Activated CD4-positive, alpha-beta T cell treated with anti-CD3 and anti-CD28 coated beads for 36 hours (primary cell): ENCODE measurements around the gene TLE5. TPM values are rescaled to one million over a fixed set of nuclear protein-coding genes. Genes with fewer than 3 reads are reported as not detected.
"Not testable (repeated sequence)": the region's sequence is repeated elsewhere in the genome, so short reads cannot be mapped to it uniquely, and the experiment has no call there.

Source experiments
- ATAC-seq: fragments of 200-7000 bp; cut with Tn5 transposase; one replicate; pipeline ENCODE4 v1.10.0; 2021; ENCODE audit warnings: mild to moderate bottlenecking, moderate library complexity
- CTCF ChIA-PET: fragments of 350-600 bp; sonication (Branson Sonifier 250); formaldehyde crosslinking; loops from one replicate; lab custom pipeline; 2021; ENCODE audit warnings: antibody characterized with exemption; lab: Charles Lee
- POLR2A ChIA-PET: fragments of 350-600 bp; sonication (Branson Sonifier 250); formaldehyde crosslinking; loops from one replicate; lab custom pipeline; 2021; ENCODE audit warnings: antibody characterized with exemption, inconsistent platforms; lab: Charles Lee
- DNase-seq: peaks from one replicate; pipeline ENCODE4 v3.0.0-alpha.2; 2020
- H3K27ac Mint-ChIP-seq: one replicate; pipeline ENCODE4 v1.8.0; 2021; ENCODE audit warnings: mixed read lengths
- H3K27me3 Mint-ChIP-seq: one replicate; pipeline ENCODE4 v1.8.0; 2021; ENCODE audit warnings: mixed read lengths
- H3K36me3 Mint-ChIP-seq: one replicate; pipeline ENCODE4 v1.8.0; 2021; ENCODE audit warnings: low read depth, mixed read lengths
- H3K4me1 Mint-ChIP-seq: one replicate; pipeline ENCODE4 v1.8.0; 2021; ENCODE audit warnings: mixed read lengths
- H3K4me3 Mint-ChIP-seq: one replicate; pipeline ENCODE4 v1.8.0; 2021; ENCODE audit warnings: mild to moderate bottlenecking, moderate library complexity, mixed read lengths
- H3K9me3 Mint-ChIP-seq: one replicate; pipeline ENCODE4 v1.8.0; 2021; ENCODE audit warnings: low read depth, mixed read lengths
- intact Hi-C, 2 experiments: fragments of 100-400 bp; cut with DNase I in 1 of 2; cut with micrococcal nuclease in 1 of 2; formaldehyde crosslinking; loops; one replicate each; pipeline versions ENCODE4 v1.14.2 to v1.15.1; 2022 to 2024; cut with DNase I, micrococcal nuclease
- total RNA-seq, 2 experiments: library from RNA; stranded (reverse); gene quantifications; one replicate each; pipeline ENCODE4 v1.2.3, GENCODE V29; 2021

The TLE5 gene
- total RNA-seq, 2 experiments from 2014 or later, result 349 to 533 TPM

DNA sequence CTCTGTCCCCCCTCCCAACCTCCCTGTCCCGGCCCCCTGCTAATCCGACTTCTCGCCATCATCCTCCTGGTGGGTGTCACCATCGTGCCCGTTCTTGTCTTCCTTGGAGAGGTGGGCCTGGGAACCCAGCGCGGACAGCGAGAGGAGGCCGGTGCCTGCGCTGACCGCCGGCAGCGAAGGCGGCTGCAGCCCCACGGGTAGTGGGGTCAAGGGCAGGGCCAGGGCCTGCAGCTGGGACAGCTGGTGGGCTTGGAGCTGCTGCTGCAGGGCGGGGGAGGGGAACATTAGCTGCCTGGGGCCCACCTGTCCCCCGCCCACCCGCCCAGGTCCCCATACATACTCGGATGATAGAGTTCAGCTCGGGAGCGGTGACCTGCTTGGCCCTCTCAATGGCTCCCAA lies 8.5 kb downstream of the TLE5 start:
- Mint-ChIP-seq H3K27me3 (no peaks in the 10 kb centered on the region), H3K9me3 (no peaks in the 10 kb centered on the region), H3K27ac (no peak overlapping the region), H3K4me1 (peaks cover 33% of the 10 kb centered on the region), H3K4me3 (no peak overlapping the region), H3K36me3 (peaks cover 33% of the 10 kb centered on the region)
- POLR2A ChIA-PET, result interaction anchor here (2.5 kb wide), 1 partner anchor 18 kb away, joined by 12 read pairs; no protein-coding TSS in a partner anchor
- CTCF ChIA-PET, result interaction anchor here (0.7 to 3.3 kb wide), 3 partner anchors 22 to 103 kb away, joined by 3 to 15 read pairs (median 3); no protein-coding TSS in a partner anchor
- intact Hi-C loops, result no loop called here
- ATAC-seq, result no peak
- DNase-seq, result no peak

DNA sequence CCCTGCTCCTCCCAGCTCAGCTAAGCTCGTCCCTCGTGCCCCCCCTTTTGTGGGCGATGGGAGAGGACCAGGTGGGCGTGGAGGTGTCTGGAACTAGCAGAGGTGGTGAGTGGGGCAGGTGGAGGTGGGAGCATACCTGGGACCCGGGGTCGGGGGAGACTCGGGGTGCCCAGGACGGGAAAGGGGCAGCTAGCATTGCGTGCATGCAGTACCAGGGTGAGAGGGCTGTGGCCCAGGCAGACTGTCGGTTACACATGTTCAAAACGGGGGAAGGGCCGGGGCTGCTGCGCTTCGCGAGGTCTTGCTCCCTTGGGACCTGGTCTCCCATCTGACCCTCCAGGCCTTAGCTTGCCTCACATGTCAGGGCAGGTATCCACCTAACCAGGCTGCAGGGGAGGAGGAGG lies 9.1 kb downstream of the TLE5 start:
- no peak for DNase-seq
- ATAC-seq, result no peak
- Mint-ChIP-seq H3K4me3 (no peak overlapping the region), H3K4me1 (peaks cover 29% of the 10 kb centered on the region), H3K27me3 (no peaks in the 10 kb centered on the region), H3K36me3 (peaks cover 30% of the 10 kb centered on the region), H3K9me3 (no peaks in the 10 kb centered on the region), H3K27ac (no peak overlapping the region)
- intact Hi-C loops, result no loop called here
- POLR2A ChIA-PET, result interaction anchor here (0.6 to 2.5 kb wide), 2 partner anchors 18 to 1611 kb away, joined by 3 to 12 read pairs; no protein-coding TSS in a partner anchor
- CTCF ChIA-PET, result interaction anchor here (1.8 to 3.3 kb wide), 2 partner anchors 18 to 102 kb away, joined by 9 to 15 read pairs; no protein-coding TSS in a partner anchor

DNA sequence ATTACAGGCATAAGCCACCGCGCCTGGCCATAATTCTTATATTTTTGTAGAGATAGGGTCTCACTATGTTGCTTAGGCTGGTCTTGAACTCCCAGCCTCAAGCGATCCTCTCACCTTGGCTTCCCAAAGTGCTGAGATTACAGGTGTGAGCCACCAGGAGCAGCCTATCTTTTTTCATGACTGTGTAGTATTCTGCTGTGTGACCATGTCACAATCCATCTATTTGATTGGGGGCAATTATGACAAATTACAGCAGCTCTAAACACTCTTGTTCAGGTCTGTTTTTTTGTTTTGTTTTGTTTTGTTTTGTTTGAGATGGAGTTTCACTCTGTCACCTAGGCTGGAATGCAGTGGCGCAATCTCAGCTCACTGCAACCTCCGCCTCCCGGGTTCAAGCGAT lies 12.3 kb downstream of the TLE5 start:
- CTCF ChIA-PET, H3K27ac Mint-ChIP-seq, H3K27me3 Mint-ChIP-seq, DNase-seq, POLR2A ChIA-PET, H3K9me3 Mint-ChIP-seq, intact Hi-C loops, ATAC-seq, H3K4me3 Mint-ChIP-seq: not testable (repeated sequence)
- H3K36me3 Mint-ChIP-seq, result peaks cover 12% of the 10 kb centered on the region
- H3K4me1 Mint-ChIP-seq, result peaks cover 18% of the 10 kb centered on the region

DNA sequence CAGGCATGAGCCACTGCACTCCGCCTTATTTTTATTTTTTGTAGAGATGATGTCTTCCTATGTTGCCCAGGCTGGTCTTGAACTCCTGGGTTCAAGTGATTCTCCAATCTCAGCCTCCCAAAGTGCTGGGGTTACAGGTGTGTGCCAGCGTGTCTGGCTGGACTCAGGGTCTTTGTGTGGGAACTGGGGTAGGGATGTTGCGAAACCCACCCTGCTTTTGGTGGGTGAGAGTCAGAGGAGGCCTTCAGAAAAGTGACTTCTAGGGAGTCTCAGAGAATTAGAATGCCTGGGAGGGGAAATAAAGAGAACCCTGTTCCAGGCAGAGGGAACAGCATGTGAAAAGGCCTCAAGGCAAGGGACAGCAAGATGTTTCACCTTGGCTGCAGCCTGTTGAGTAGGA lies 13.2 kb downstream of the TLE5 start:
- Mint-ChIP-seq H3K9me3 (no peaks in the 10 kb centered on the region), H3K27me3 (no peaks in the 10 kb centered on the region), H3K36me3 (peaks cover 4% of the 10 kb centered on the region), H3K27ac (no peak overlapping the region), H3K4me3 (no peak overlapping the region), H3K4me1 (peaks cover 9% of the 10 kb centered on the region)
- ATAC-seq (no peak), DNase-seq (no peak)
- intact Hi-C loops, result no loop called here
- ChIA-PET CTCF (interaction anchor here (0.6 kb wide), 1 partner anchor 162 kb away, joined by 3 read pairs; no protein-coding TSS in a partner anchor), POLR2A (no interaction called here)

DNA sequence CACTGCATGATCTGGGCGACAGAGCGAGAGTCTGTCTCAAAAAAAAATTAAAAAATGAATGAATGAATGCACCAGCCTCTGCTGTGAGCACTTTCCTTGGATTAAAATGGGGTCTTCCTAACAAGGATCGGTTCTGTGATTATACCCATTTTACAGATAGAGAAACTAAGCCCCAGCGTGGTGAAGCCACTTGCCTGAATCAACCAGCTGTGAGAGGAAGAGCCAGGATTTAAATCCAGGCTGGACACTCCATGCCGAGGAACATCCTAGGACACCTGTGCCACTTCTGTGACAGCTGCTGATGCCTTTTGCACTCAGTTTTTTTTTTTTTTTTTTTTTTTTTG lies 14.1 kb downstream of the TLE5 start:
- Mint-ChIP-seq H3K4me1 (peaks cover 8% of the 10 kb centered on the region), H3K36me3 (peaks cover 3% of the 10 kb centered on the region), H3K27me3 (no peaks in the 10 kb centered on the region), H3K9me3 (no peaks in the 10 kb centered on the region), H3K27ac (peak overlapping the region; percentile 79), H3K4me3 (no peak overlapping the region)
- intact Hi-C loops, result no loop called here
- ChIA-PET CTCF (no interaction called here), POLR2A (no interaction called here)
- DNase-seq (no peak), ATAC-seq (no peak)

DNA sequence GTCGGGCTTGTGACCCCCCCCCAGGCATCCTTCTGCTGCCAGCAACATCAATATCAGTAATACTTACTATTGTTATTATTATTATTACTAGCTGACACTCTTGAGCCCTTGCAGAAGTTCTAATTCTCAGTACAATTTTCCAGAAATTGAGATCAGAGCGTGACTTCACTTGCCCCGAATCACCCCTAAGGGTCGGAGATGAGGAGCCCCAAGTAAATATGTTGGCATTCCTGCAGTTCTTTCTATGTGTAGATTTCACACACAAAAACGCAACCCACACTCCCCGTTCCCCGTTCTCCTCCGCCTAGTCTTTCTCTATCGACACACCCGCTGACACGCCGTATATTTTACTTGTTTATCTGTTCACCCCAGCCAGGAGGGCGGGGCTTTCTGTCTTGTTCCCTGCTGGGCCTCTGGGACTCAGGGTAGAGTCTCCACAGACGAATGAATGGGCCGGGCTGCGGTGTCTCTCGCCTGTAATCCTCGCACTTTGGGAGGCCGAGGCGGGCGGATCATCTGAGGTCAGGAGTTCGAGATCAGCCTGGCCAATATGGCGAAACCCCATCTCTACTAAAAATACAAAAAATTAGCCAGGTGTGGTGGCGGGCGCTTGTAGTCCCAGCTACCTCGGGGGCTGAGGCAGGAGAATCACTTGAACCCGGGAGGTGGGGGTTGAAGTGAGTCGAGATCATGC lies 14.7 kb downstream of the TLE5 start:
- peak overlapping the region; percentile 79 for H3K27ac Mint-ChIP-seq
- CTCF ChIA-PET, result no interaction called here
- POLR2A ChIA-PET, result no interaction called here

DNA sequence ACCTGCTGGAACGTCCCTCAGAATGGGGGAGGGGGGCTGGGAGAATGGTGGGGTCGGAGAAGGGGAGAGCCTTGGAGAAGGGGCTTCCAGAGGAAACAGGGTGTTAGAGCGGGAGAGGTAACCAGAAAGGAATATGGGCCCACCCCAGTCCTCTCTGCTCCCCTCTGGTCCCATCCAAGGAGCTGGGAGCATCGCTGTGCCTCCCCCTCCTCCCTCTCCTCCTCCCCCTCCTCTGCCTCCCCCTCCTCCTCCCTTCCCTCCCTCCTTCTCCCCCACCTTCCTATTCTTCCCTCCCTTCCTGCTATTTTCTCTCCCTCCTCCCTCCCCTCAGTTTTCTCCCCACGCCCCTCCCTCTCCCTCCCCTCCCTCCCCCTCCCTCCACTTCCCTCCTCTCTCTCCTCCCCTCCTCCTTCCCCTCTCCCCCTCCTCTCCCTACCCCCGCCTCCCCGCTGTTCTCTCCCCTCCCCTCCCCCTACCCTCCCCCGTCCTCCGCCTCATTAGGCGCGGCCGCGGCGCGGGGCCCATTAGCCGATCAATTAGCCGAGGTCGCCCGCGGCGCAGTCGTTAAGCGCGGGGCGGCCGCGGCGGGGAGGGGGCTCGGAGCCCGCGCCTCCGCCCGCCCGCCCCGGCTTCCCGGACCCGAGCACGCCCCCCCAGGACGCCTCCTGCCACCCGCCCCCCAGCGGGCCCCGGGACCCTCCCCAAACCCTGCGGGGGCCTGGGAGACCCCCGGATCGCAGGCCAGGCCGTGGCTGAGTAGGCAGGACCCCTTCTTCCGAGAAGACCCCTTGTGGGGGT lies 15.4 kb downstream of the TLE5 start:
- Mint-ChIP-seq H3K36me3 (no peaks in the 10 kb centered on the region), H3K4me1 (peaks cover 12% of the 10 kb centered on the region), H3K4me3 (no peak overlapping the region), H3K27ac (no peak overlapping the region), H3K9me3 (no peaks in the 10 kb centered on the region), H3K27me3 (no peaks in the 10 kb centered on the region)
- ChIA-PET POLR2A (no interaction called here), CTCF (interaction anchor here (1.0 to 1.2 kb wide), 2 partner anchors 8 to 14 kb away, joined by 3 read pairs; no protein-coding TSS in a partner anchor)
- ATAC-seq (no peak), DNase-seq (no peak)
- intact Hi-C loops, result loop anchor here in 1 of 2 experiments (2.0 kb wide), 1 partner anchor 14 kb away; no protein-coding TSS in a partner anchor

More for the DNA sequence above, 14.7 kb downstream of the TLE5 start:
- peak overlapping the region; percentile 67 for H3K4me3 Mint-ChIP-seq
- ATAC-seq (peak; percentile 93), DNase-seq (peak; percentile 86)
- peaks cover 9% of the 10 kb centered on the region for H3K4me1 Mint-ChIP-seq
- H3K27me3 Mint-ChIP-seq, result no peaks in the 10 kb centered on the region
- no peaks in the 10 kb centered on the region for H3K9me3 Mint-ChIP-seq
- intact Hi-C loops, result loop anchor here in 1 of 2 experiments (2.0 kb wide), 1 partner anchor 13 kb away; no protein-coding TSS in a partner anchor
- peaks cover 1% of the 10 kb centered on the region for H3K36me3 Mint-ChIP-seq

DNA sequence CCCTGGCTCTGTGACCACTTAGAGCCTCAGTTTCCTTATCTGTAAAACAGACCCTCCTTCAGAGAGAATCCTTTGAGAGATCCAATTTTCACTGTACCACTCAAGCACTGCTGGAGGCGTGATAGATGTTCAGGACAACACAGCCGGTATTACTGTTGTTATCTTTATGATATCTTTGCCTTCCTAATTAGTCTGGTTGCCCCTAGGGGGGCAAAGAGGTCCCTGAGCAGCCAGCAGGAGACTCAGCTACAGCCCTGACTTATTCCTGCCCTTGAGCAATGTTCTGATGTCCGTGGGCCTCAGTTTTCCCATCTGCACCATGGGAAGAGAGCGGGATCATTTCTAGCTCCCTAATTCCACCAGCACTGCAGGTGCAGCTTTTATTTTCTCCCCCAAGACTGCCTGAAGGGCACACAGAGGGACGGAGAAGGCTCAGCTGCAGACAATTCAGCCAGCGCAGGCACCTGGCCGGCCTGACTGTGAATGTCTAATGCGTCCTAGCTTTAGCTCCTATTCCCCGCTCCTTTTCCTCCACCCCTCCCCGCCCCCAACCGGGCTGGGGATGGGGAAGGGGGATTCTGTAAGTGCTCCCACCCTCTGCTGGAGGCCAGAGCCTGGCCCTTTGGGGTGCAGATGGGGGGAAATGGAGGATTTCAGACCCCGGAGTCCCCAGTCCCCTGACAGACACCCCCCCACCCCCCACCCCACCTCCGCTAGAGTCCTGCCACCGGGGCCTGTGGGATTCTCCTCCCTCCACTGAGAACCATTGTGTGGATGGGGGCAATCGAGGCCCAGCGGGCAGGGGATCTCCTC lies 16.2 kb downstream of the TLE5 start:
- no peak overlapping the region for H3K4me3 Mint-ChIP-seq
- H3K27ac Mint-ChIP-seq, result no peak overlapping the region

DNA sequence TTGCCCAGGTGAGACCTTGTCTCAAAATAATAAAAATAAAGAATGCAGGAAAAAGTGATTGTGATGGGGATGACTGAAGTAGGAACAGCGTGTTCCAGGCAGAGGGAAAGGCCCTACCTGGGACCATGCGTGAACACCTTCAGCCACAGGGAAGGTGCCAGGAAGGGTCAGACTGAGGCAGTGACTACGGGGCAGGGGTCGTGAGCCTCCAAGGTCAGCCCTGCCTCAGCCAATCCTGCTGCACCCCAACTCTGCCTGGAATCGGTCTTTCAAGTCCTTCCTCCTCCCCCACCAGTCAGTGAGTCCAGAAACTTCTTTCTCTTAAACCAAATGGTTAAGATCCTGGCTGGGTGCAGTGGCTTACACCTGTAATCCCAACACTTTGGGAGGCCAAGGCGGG lies 17.1 kb downstream of the TLE5 start:
- intact Hi-C loops, result no loop called here

More for the DNA sequence above, 16.2 kb downstream of the TLE5 start:
- ATAC-seq, result no peak
- ChIA-PET POLR2A (no interaction called here), CTCF (interaction anchor here (1.0 to 1.2 kb wide), 2 partner anchors 8 to 14 kb away, joined by 3 read pairs; no protein-coding TSS in a partner anchor)
- no peak for DNase-seq
- H3K36me3 Mint-ChIP-seq, result no peaks in the 10 kb centered on the region
- intact Hi-C loops, result loop anchor here in 1 of 2 experiments (2.0 kb wide), 1 partner anchor 15 kb away; no protein-coding TSS in a partner anchor
- no peaks in the 10 kb centered on the region for H3K9me3 Mint-ChIP-seq
- no peaks in the 10 kb centered on the region for H3K27me3 Mint-ChIP-seq
- peaks cover 12% of the 10 kb centered on the region for H3K4me1 Mint-ChIP-seq

DNA sequence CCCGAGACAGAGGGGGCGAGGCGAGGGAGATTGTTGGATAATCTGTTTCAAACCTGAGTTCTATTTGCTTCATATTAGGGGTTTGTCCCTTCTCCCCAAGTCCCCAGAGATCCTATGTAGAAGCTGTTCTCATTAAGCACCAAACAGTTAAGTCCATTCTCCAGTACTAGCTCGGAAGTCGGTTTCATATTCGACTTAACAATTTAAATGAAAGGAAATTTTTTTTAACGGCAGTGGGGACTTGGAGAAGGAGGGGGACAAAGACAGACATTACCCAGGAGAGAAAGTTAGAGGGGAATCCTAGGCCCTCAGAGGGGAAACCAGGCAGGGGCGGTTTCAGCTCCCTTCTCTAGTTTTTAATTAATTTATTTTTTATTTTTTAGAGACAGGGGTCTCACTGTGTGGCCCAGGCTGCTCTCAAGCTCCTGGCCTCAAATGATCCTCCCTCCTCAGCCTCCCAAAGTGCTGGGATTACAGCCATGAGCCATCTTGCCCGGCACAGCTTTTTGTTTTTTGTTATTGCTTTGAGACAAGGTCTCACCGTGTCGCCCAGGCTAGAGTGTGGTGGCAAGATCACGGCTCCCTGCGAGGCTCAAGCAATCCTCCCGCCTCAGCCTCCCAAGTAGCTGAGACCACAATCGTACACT lies 19.6 kb downstream of the TLE5 start:
- no peaks in the 10 kb centered on the region for H3K27me3 Mint-ChIP-seq
- POLR2A ChIA-PET, result interaction anchor here (0.5 kb wide), 1 partner anchor 64 kb away, joined by 3 read pairs; no protein-coding TSS in a partner anchor
- H3K36me3 Mint-ChIP-seq, result no peaks in the 10 kb centered on the region
- DNase-seq, result no peak
- H3K9me3 Mint-ChIP-seq, result no peaks in the 10 kb centered on the region
- CTCF ChIA-PET, result interaction anchor here (1.0 to 1.5 kb wide), 2 partner anchors 61 to 80 kb away, joined by 4 to 8 read pairs; no protein-coding TSS in a partner anchor
- ATAC-seq, result no peak
- H3K4me1 Mint-ChIP-seq, result peaks cover 11% of the 10 kb centered on the region
- H3K4me3 Mint-ChIP-seq, result no peak overlapping the region
- intact Hi-C loops, result no loop called here
- no peak overlapping the region for H3K27ac Mint-ChIP-seq

More for the DNA sequence above, 17.1 kb downstream of the TLE5 start:
- no peak overlapping the region for H3K4me3 Mint-ChIP-seq
- no peaks in the 10 kb centered on the region for H3K36me3 Mint-ChIP-seq
- CTCF ChIA-PET, result interaction anchor here (1.2 kb wide), 1 partner anchor 9 kb away, joined by 3 read pairs; no protein-coding TSS in a partner anchor
- no peak overlapping the region for H3K27ac Mint-ChIP-seq
- POLR2A ChIA-PET, result no interaction called here
- ATAC-seq (no peak), DNase-seq (no peak)
- H3K27me3 Mint-ChIP-seq, result no peaks in the 10 kb centered on the region
- no peaks in the 10 kb centered on the region for H3K9me3 Mint-ChIP-seq
- peaks cover 12% of the 10 kb centered on the region for H3K4me1 Mint-ChIP-seq
